DMS153 (cell line): Measurements from ENCODE around the gene TMEM196.

Experiments
- DNase-seq: peaks from one replicate; lab custom pipeline; 2025; lab: John Stamatoyannopoulos, UW

TMEM196 gene

GRCh38 chr7:19772841-19773760 is at the start of gene TMEM196:
Gene TMEM196, minus strand, starts transcription at chr7:19773617. Its CDS starts 921 bp downstream, at chr7:19772696.
- DNase-seq = no peak

DNA sequence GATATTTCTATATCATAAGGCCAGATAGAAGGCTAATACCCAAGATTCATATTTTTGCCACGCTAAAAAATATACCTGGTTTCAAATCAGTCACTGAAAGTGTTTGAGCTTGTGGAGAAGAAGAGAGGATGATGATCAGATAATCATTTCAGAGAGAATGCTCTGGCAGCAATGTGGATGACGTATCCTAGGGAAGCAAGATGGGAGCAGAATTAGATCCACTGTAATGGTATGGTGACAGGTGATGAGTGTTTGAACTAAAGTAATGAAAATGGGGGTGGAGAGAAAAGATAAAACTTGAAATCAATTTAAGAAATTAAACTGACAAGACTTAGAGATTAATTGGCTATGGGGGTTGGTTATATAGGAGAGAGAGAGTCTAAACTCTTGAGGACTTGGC is 42.7 kb upstream of the TMEM196 start:
- no peak for DNase-seq

DNA sequence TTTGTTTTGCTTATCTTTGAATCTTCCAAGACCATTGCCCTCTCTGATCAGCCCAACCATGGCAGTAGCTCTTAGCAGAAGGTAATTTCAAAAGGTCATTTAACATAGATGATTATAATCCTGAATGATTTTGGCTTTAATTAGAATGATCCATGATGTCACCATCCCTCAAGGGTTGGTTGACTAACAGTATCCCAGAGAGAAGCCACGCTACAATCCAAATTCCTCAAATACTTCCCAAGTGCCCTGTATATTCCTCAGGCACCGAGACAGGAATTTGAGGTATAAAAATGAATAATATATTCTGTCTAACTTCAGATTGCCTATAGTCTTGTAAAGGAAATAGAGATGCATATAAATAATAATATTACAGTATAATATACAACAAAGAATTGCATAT is 42.1 kb upstream of the TMEM196 start:
- no peak for DNase-seq

- no peak for DNase-seq
Measured at GRCh38 chr7:19814776-19815175, 41.4 kb upstream of the TMEM196 start.

GRCh38 chr7:19811386-19811785 is 38.0 kb upstream of the TMEM196 start:
- no peak for DNase-seq

- no peak for DNase-seq
Measured at GRCh38 chr7:19798986-19799385, 25.6 kb upstream of the TMEM196 start.

GRCh38 chr7:19783541-19783940 is 10.1 kb upstream of the TMEM196 start:
- DNase-seq = no peak

DNA sequence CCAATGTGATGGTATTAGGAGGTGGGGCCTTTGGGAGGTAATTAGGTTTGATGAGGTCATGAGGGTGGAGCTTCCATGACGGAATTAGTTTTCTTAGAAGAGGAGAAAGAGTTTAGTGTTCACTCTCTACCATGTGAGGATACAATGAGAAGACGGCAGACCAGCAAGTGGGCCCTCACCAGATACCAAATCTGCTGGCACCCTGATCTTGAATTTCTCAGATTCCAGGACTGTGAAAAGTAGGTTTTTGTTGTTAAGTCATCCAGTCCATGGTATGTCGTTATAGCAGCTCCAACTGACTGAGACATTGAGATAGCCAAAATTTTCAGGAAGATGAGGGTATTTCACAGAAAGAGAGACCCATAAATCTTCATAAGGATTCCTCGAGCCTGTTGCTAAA is 3.6 kb upstream of the TMEM196 start:
- no peak for DNase-seq

- DNase-seq = no peak
Measured at GRCh38 chr7:19775578-19775977, 2.2 kb upstream of the TMEM196 start.

DNA sequence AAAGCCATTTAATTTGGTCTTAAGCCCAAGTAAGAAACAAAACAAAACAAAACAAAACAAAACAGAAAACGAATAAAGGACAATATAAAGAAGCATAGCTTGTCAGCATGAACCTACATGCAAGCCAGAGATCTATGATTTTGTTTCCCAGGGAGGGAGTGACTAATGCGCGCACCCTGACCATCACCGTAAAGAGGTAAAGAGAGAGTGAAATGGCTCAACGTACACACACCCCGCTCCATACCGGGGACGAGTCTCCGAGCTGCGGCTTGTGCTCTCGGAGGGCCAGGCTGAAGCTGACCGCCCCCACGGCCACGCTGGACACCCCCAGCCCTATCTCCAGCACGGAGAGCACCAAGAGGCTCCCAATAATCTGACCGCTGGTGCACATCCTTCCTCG is 1.1 kb downstream of the TMEM196 start:
- DNase-seq = no peak

GRCh38 chr7:19762631-19763030 is 10.8 kb downstream of the TMEM196 start:
- no peak for DNase-seq

DNA sequence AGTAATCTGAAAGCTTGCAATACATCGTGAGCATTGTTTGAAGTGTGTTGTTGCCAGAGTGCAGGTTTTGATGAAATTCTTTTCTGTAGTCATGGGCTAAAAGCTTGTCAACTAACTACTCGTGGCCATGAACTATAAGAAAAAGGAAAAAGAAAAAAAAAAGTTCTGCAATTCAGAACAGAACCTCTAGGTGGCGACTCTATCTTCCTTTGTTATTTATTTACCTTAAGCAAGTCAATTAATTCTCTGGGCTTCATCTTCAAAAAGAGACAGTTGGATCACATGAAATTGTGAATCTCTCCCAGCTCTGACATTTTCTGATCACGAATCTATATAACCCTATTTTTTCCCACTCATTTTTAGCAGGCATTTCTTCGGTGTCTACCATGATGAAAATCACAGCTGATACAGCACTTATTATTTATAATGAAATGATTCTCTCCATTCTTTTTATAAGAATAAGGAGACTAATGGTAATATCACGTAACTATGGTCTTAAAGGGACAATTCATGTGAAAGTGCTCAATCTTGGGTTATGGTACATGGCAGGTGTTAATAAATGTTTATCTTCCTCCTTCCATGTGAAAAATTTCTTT is 18.8 kb downstream of the TMEM196 start:
- peak; percentile 44 for DNase-seq

GRCh38 chr7:19752020-19752419 is 21.4 kb downstream of the TMEM196 start:
- no peak for DNase-seq

GRCh38 chr7:19749658-19750057 is 23.8 kb downstream of the TMEM196 start:
- no peak for DNase-seq

GRCh38 chr7:19747740-19748339 is 25.6 kb downstream of the TMEM196 start:
- DNase-seq = peak; percentile 42

GRCh38 chr7:19744075-19744474 is 29.3 kb downstream of the TMEM196 start:
- no peak for DNase-seq

- DNase-seq = no peak
Measured at GRCh38 chr7:19728716-19729115, 44.7 kb downstream of the TMEM196 start.

DNA sequence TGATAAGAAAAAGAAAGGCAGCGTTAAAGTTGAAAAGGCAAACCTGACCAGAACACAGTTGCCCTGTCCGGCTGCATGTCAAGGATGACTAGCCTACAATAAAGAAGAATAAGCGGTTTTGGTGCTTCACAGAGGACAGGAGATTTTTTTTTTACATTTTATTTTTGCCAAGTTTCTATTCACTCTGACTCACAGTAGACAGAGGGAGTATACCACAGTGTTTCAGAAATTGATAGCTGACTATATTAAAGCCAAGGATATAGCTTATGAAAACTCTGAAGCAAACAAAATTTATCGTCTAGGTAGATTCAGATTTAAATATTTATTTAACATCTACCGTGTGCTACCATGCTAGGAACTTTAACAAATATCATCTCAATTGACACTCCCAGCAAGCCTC is 47.6 kb downstream of the TMEM196 start:
- DNase-seq = no peak

- no peak for DNase-seq
Measured at GRCh38 chr7:19715499-19715898, 57.9 kb downstream of the TMEM196 start.

DNA sequence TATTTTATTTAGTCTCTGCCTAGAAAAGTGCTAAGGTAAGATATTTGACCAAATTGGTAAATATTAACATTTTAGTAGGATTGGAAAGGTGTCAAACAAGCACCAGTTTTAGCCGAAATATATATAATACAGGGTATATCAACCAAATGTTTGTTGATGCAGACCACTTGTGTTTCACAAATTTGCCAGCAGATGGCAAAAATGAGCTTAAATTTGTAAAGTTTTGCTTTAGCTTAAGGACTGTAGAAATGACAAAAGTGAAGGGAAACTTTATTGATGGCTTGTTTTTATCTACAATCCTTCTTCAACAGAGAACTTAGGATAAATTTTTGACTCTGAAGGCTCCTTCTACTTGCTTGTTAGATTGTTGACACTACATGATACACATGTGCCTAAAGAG is 59.7 kb downstream of the TMEM196 start:
- peak; percentile 49 for DNase-seq

DNA sequence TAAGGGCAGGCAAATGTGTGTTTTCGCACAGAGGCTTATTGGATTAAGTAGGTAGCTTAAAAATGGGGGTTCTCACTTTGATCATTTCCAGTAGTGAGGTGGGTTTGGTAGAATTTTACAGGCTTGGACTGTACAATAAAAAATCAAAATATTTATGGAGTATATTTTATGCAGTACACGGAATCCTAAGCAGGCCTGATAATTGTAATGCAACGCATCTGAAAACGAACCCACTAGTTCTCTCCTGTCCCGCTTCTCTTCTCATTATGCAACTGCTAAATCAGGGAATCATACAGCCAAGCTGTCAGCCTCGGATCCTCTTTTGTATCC is 64.2 kb downstream of the TMEM196 start:
- DNase-seq = no peak

DNA sequence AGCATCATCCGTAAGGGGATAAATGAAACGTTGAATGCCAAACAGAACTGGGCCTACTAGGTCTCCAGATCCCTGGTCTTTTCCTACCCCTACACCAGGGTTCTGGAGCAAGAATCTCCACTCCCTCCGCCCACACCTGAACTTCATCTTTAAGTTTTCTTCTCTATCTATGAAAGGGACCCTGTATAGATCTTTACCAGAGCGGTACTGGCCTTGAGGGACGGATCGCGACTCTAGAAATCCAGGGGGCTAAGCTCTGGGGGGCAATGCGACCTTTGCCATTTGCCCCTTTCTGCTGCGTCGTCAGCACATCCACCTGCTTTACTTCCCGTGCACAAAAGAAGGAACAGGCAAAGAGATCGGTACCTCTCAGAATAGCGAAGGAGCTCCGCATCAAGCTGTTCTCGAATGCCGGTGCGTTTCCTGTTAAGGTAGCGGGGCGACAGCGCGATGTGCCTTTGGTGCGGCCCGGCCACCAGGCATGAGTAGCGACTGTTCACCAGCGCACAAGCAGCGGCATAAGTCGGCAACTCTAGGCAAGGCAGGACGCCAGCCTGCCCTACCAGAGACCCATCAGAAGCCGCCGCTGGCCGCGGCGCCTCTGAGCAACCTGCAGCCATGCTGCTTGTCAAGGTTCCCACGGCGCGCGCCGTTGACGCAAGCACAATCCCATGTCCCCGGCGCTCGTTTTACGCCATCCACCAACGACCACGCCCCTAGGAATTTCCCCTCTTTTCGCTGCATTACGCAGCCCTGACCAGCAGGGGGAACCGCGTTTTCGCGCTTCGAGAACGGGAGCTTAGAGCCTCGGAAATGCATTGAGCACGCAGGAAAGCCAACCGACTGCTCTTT is 64.8 kb downstream of the TMEM196 start, which contains the start of gene POLR1F:
TSS of gene POLR1F (minus strand) at position 641 of the 852 bp plus-strand sequence. CDS start at position 620, 21 bp downstream.
- peak; percentile 95 for DNase-seq
